MCF 10A (cell line): ENCODE measurements around the gene PTBP3. TPM values are rescaled to one million over a fixed set of nuclear protein-coding genes. Genes with fewer than 3 reads are reported as not detected.

Experiments
- BruUV-seq: library from RNA; stranded (reverse); fragments of 400-500 nt; replicated peaks from 2 replicates; lab custom pipeline; 2021; lab: Mats Ljungman, UMichigan
- CTCF ChIA-PET: fragments of 300-600 bp; sonication (Branson Sonifier 250); formaldehyde crosslinking; extraction: SDS; loops from one replicate; lab custom pipeline; 2021; ENCODE audit warnings: antibody characterized with exemption, inconsistent platforms; lab: Yijun Ruan, JAX
- POLR2A ChIA-PET: fragments of 300-600, 350-650 bp; sonication (Branson Sonifier 250); formaldehyde crosslinking; extraction: SDS; loops from one replicate; lab custom pipeline; 2020; ENCODE audit warnings: antibody characterized with exemption, inconsistent platforms; lab: Yijun Ruan, JAX
- DNase-seq: peaks from one replicate; pipeline ENCODE4 v3.0.0-alpha.2; 2018; ENCODE audit not compliant: unreplicated experiment
- H3K27ac Mint-ChIP-seq: one replicate; pipeline ENCODE4 v1.8.0; 2022; ENCODE audit warnings: mild to moderate bottlenecking, low read depth, mixed read lengths; ENCODE audit not compliant: unreplicated experiment
- H3K27me3 Mint-ChIP-seq: one replicate; pipeline ENCODE4 v1.8.0; 2022; ENCODE audit warnings: mixed read lengths; ENCODE audit not compliant: insufficient read depth, unreplicated experiment
- H3K36me3 Mint-ChIP-seq: one replicate; pipeline ENCODE4 v1.8.0; 2022; ENCODE audit warnings: mild to moderate bottlenecking, moderate library complexity, mixed read lengths; ENCODE audit not compliant: insufficient read depth, unreplicated experiment
- H3K4me1 Mint-ChIP-seq: one replicate; pipeline ENCODE4 v1.8.0; 2022; ENCODE audit warnings: mixed read lengths; ENCODE audit not compliant: insufficient read depth, unreplicated experiment
- H3K4me3 Mint-ChIP-seq: one replicate; pipeline ENCODE4 v1.8.0; 2022; ENCODE audit warnings: mild to moderate bottlenecking, moderate library complexity, mixed read lengths; ENCODE audit not compliant: unreplicated experiment
- H3K9me3 Mint-ChIP-seq: one replicate; pipeline ENCODE4 v1.8.0; 2022; ENCODE audit warnings: mixed read lengths; ENCODE audit not compliant: unreplicated experiment
- CTCF ChIP-seq: fragments of 200-600 bp; IDR thresholded peaks from one replicate; pipeline ENCODE4 v1.8.0; 2022; ENCODE audit warnings: antibody characterized with exemption, mild to moderate bottlenecking; ENCODE audit not compliant: unreplicated experiment
- intact Hi-C: fragments of 100-400 bp; cut with micrococcal nuclease; formaldehyde crosslinking; loops from 2 replicates; pipeline ENCODE4 v1.14.1; 2022
- total RNA-seq: library from RNA; stranded (reverse); gene quantifications from 2 replicates; pipeline ENCODE4 v1.2.3, GENCODE V29; 2022

PTBP3 gene
- total RNA-seq, 1 experiment from 2014 or later = 79.2 TPM

DNA sequence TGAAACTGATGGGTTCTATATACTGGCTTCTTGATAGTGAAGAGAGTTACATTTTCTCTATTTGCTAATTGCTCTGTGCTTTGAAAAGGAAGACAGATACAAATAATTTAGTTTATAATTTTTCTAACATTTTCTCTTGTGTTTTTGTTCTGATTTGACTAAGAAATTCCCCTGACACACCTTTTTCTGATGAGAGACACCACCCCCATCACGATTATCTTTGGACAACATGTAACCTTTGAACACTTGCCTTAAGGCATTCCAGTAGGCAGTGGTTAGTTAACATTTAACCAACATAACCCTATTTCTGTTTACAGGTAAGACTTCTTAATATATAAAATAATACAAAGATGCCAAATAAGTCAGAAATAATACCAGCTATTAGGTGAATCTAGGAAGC, 4.1 kb upstream of the PTBP3 start:
- no peak overlapping the region for H3K4me3 Mint-ChIP-seq
- no peak overlapping the region for H3K27ac Mint-ChIP-seq
- no peak for DNase-seq
- no peaks in the 10 kb centered on the region for H3K36me3 Mint-ChIP-seq
- H3K27me3 Mint-ChIP-seq = no peaks in the 10 kb centered on the region
- ChIA-PET POLR2A (interaction anchor here (0.8 to 2.2 kb wide), 2 partner anchors 42 to 224 kb away, joined by 3 to 10 read pairs; partner anchors contain the start of gene HSDL2), CTCF (interaction anchor here (0.7 to 3.3 kb wide), 2 partner anchors 224 to 238 kb away, joined by 3 to 23 read pairs; no protein-coding TSS in a partner anchor)
- TF ChIP-seq CTCF = no peak
- intact Hi-C loops = no loop called here
- BruUV-seq = no TSS peak
- peaks cover 19% of the 10 kb centered on the region for H3K4me1 Mint-ChIP-seq
- H3K9me3 Mint-ChIP-seq = no peaks in the 10 kb centered on the region

GRCh38 chr9:112334432-112334841, 1.0 kb upstream of the PTBP3 start:
- Mint-ChIP-seq H3K9me3 (no peaks in the 10 kb centered on the region), H3K36me3 (no peaks in the 10 kb centered on the region), H3K27ac (peak overlapping the region; percentile 94), H3K27me3 (no peaks in the 10 kb centered on the region), H3K4me3 (peak overlapping the region; percentile 94), H3K4me1 (peaks cover 13% of the 10 kb centered on the region)
- ChIA-PET POLR2A (interaction anchor here (0.8 to 3.6 kb wide), 11 partner anchors 9 to 221 kb away, joined by 3 to 50 read pairs (median 6); partner anchors contain the start of genes HSDL2 and SUSD1), CTCF (interaction anchor here (1.0 to 3.3 kb wide), 5 partner anchors 10 to 229 kb away, joined by 3 to 23 read pairs (median 4); no protein-coding TSS in a partner anchor)
- no peak for DNase-seq
- intact Hi-C loops = loop anchor here (1.0 kb wide), 4 partner anchors 27 to 237 kb away; no protein-coding TSS in a partner anchor
- TF ChIP-seq CTCF = no peak
- no TSS peak for BruUV-seq

- no peaks in the 10 kb centered on the region for H3K9me3 Mint-ChIP-seq
- H3K27me3 Mint-ChIP-seq = no peaks in the 10 kb centered on the region
- H3K4me3 Mint-ChIP-seq = peak overlapping the region; percentile 94
- TF ChIP-seq CTCF = peak; percentile 35
- H3K4me1 Mint-ChIP-seq = peaks cover 13% of the 10 kb centered on the region
- peak; percentile 94 for DNase-seq
- H3K27ac Mint-ChIP-seq = peak overlapping the region; percentile 94
- intact Hi-C loops = loop anchor here (1.0 to 2.0 kb wide), 6 partner anchors 27 to 237 kb away; partner anchors contain the start of gene SUSD1
- BruUV-seq = TSS peak; percentile 67
- CTCF ChIA-PET = interaction anchor here (0.7 to 2.4 kb wide), 9 partner anchors 9 to 256 kb away, joined by 3 to 13 read pairs (median 4); no protein-coding TSS in a partner anchor
- H3K36me3 Mint-ChIP-seq = no peaks in the 10 kb centered on the region
- POLR2A ChIA-PET = interaction anchor here (0.7 to 3.6 kb wide), 24 partner anchors 13 to 708 kb away, joined by 3 to 50 read pairs (median 5); partner anchors contain the start of genes HSDL2, SNX30 and SUSD1
Observed at GRCh38 chr9:112333639-112334431, 416 bp upstream of the PTBP3 start.

- CTCF ChIA-PET = interaction anchor here (0.6 to 2.4 kb wide), 7 partner anchors 47 to 384 kb away, joined by 3 to 13 read pairs (median 4); partner anchors contain the start of gene HSDL2
- DNase-seq = no peak
Observed at GRCh38 chr9:112332674-112332976, 794 bp downstream of the PTBP3 start.

More at GRCh38 chr9:112332674-112332976, 794 bp downstream of the PTBP3 start:
- peak overlapping the region; percentile 94 for H3K27ac Mint-ChIP-seq
- H3K27me3 Mint-ChIP-seq = no peaks in the 10 kb centered on the region
- TF ChIP-seq CTCF = no peak
- peak overlapping the region; percentile 94 for H3K4me3 Mint-ChIP-seq
- BruUV-seq = no TSS peak
- POLR2A ChIA-PET = interaction anchor here (0.7 to 3.6 kb wide), 30 partner anchors 11 to 573 kb away, joined by 3 to 50 read pairs (median 4); partner anchors contain the start of genes HSDL2, SNX30 and UGCG
- H3K4me1 Mint-ChIP-seq = peaks cover 15% of the 10 kb centered on the region
- H3K36me3 Mint-ChIP-seq = no peaks in the 10 kb centered on the region
- intact Hi-C loops = loop anchor here (2.0 kb wide), 2 partner anchors 100 to 158 kb away; partner anchors contain the start of gene SUSD1
- no peaks in the 10 kb centered on the region for H3K9me3 Mint-ChIP-seq
